Nucleus accumbens (tissue), 56 donors: ENCODE data around the gene IFNA13.

Source experiments
- DNase-seq, 56 donors: peaks; one replicate each; lab custom pipeline; 2025; lab: John Stamatoyannopoulos, UW

The IFNA13 gene

DNA sequence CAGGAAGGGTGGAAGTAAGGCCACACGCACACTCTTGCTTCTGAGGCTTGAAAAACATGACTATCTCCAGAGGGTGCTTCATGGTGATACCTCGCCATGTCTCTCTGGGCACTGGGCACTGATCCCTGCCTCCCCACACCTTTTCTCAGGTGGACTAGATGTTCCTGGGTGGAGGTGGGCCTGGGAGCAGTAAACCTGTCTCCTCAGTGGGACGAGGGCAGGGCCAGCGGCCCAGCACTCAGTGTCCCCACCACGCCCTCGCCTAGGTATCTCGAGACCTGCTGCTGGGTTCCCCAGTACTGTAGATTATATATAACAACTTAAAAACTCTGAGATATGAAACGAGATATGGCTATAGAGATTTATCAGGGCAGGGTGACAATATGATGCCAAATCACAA, 5.6 kb downstream of the IFNA13 start:
- no peak for DNase-seq

DNA sequence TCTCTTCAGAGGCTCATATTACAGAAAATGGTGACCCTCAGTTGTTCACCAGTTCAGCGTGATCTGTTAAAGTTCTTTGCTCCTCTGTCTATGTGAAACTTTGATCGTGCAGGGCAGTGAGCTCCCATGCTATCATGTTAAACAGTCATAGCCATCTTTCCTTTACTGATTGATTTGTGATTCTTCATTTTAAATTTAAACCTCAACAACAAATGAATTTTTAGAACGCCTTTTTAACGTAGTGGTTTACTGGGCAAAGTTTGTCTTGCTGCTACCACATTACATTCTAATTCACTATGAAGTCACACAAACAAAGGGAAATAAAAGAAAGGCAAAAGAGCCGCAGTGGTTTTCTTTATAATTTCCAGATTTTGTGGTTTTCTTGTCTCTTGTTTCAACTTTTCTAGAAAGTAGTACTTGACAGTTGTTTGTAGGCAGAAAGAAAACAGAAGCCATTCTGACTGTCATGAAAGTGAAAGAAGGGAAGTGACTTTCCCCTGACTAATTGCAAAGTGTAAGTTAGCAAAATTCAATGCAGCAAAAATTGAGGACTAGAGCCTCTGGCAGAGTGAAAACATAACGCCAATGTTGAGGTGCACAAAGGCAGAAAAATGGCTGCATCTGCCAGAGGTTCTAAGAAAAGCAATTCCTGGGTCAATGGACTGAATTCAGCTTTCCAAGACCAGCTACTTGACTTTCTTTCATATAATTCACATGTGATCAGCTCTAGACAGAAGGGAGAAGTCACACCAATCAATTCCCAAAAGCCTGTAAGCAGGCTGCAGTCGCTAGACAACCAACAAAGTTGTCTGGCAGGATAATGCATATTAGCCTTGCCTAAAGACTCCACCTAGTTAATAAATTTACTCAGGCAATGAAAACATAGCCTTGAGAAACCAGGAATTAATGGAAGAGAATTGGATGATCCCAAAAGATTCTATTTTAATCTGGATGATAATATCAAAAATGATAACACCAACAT, 10.1 kb downstream of the IFNA13 start:
- no peak for DNase-seq

DNA sequence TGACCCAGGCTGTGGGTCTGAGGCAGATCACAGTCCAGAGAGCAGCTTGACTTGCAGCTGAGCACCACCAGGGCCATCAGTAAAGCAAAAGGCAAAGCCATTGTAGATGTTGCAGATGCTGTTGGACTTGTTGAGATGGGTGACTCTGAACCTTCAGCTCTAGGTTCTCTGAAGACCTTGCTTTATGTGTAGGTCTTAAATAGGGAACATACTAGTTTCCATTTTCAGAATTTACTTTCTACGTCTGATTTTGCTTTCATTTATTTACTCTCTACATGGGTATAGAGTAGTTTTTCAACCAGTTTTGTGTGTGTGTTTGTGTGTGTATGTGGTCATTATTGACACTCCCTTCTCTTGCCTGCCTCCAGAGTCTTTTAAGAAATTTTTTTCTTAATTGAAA, 17.1 kb downstream of the IFNA13 start, which contains the start of gene IFNA6:
Gene IFNA6 (minus strand): TSS at position 101 of the 400 bp plus-strand sequence. CDS start 0 bp downstream, at position 101.
- DNase-seq, result no peak

DNA sequence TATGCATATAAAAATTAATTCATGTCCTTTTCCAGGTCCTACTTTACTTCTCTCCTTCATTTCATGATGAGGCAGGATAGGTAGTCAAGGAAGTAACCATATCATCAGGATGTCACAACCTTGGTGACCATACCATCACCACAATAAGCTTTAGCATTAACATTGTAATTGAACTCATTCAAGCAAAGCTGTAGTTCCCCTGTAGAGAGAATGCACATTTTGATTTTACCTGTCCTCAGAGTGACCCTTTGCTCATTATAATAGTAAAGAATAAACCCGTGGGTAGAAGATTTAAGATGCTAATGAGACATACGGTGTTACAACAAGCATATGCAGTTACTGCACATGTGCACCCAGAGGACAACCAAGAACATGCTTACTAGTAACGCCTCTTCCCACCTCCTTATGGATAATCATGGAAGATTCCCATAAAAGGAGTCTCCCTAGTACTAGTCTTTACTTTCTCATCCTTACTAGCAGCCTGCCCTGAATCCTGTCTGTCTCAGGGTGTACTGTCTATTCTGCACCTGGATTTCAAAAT, 19.4 kb downstream of the IFNA13 start:
- DNase-seq, result no peak

DNA sequence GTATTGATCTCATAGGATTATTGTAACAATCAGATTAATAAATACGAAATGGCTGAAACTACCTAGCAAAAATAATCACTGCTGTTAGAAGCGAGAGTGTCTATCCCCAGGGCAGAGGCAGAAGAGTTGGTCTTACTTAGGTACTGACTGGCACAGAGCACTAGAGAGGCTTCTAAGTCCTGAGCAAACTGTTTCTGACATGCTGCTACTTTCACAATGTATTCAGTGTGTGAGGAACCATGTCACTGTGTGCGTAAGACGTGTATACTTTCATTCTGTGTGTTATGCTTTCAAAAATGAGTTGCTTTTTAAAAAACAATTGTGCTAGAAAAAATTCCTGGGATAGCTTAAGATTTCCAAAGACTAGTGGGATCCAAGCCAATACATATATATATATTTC, 27.1 kb downstream of the IFNA13 start:
- DNase-seq, result no peak

DNA sequence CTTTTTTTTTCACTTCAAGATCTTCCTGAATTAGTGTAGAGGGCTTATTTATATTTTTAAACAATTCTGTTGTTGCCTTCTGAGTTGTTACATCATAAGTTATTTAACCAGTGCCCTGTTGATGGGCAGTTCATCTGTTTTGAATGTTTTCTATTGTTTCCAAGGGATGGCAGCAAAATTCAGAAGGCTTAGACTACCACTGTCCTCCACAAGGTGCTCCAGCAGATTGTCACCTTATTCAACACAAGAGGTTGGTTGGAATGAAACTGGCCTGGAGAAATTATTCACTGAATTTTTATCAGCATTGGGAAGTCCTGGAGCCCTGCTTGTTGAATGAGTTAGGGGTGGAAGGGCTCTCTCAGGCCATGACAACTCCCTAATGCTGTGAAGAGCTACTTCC, 31.4 kb downstream of the IFNA13 start:
- DNase-seq, result no peak

DNA sequence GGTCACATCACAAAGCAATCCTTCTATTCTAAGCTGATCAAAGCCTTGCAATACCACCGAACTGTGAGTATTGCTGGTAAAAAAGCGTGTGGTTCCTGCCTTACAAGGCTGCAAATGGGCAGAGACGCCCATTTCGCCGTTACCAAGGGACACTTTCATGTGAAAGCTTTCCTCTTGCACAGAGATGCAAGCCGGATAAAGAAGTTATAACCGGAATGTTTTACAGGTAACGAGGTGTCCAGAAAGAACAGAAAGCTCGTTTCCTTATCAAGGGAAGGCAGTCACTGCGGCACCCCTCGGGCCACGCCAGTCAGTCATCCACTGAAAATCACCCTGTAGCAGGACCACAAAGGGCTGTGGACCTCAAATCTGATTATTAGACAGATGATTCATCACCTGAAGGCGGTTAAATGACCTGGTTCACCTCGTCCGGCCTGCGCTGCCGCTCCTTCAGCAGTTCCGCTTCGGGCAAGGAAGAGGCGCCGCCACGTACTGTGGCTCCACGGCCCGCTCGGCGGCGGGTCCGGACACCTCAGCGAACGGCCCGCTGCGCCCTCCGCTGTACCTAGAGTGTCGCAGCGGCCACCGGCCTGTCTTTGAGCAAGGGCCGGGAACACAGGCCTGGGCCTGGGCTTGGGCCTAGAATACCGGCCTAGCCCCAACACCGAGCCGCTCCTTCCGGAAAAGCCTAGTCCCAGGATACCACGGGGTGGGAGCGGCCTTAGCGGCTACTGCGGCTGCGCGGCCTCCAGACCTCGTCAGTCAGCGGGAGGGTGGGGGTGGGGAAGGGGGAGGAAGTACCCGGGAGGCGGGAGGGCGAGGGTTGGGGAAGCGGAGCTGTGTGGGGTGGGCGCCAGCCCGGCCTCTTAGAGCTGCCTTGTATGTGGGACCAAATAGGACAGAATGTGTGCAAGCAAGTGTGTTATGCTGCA, 32.9 kb downstream of the IFNA13 start, which contains the start of gene KLHL9:
Gene KLHL9 (minus strand): TSS at position 704 of the 932 bp plus-strand sequence. CDS start 545 bp downstream, at position 159.
- DNase-seq, result peak in 55 of 56 donors; percentile 56 to 96 (median 90)

DNA sequence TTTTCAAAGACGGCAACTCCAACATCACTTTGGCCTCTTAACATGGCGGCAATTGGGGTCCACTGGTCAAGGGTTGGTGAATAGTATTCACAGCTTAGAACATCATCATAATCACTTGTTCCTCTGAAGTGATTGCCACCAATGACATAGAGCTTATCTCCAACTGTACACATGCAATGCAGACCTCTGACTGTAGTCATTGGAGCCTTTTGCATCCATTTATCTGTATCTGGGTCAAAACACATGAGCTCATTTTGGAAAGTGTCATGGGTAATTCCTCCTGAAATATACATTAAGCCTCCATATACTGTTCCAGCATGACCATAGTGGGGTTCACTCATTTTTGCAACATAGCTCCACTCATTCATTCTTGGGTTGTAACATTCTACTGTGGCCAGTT, 34.6 kb downstream of the IFNA13 start:
- no peak for DNase-seq

DNA sequence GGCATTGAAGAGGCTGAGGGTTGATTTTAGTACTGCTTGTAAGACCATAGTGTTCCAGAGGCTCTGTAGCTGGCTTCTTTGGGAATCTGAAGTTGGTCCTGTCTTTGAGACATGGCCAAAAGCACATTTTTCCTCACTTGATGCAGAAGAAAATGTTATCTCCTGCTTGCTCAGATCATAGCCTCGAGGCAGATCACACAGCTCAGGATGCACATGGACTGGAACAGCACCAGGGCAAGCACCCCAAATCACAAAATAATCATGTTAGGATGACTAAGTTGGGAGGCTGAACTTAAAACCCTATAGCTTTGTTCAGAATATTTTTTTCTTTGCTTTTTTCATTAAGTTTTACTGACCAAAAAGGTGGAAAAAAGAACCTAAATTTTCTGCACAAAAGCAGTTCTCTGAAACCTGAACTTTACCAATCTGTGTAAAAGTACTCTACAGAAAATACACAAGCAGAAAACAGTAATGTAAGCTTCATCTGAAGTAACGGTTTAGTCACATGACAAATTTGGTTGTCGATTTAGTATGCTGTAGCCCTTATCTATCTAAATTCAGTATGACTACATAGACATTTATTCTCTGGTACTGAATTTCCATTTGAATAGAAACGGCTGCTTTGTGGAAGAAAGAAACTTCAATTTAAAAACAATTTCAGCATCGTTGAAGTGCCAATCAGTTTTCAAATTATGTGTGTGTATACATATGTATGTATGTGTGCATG, 36.0 kb downstream of the IFNA13 start:
- no peak for DNase-seq

DNA sequence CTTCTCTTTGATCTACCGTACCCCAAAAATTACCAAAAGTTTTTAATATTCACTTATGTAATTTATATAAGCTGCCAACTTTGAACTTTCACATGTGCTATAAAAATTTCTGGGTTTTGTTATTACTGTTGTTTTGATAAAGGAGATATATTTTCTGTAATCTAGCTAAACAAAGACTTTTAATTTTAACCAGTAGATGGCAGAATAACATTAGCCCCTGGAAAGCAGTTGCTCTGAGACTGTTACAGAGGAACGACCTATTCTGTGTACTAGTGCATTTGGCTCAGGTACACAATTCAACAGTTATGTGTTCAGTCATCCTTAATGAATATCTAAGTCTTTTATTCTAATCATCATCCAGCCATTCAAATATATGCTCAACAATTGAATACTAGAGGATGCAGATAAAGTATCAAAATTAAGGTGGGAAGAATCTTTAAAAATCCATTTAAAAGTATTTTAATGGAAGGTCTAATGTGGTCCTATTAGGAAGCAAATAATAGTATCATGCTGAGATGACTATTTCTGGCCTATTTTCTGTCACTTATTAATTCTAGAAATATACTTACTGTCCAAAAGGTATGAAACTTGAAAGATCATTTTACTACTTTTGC, 41.2 kb downstream of the IFNA13 start:
- no peak for DNase-seq

DNA sequence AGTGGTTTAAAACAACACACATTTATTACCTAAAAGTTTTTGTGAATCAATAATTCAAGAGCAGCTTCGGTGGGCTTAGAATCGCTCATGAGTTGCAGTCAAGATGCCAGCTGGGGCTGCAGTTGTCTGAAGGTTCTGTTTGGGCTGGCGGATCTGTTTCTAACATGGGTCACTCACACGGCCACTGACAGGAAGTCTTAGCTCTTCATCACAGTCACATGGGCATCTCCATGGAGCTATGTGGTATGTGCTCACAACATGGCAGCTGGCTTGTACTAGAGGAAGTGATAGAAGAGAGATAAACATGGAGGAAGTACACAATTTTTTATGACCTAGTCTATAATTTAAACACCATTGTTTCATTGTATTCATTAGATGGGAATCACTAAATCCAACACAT, 43.8 kb downstream of the IFNA13 start:
- no peak for DNase-seq

DNA sequence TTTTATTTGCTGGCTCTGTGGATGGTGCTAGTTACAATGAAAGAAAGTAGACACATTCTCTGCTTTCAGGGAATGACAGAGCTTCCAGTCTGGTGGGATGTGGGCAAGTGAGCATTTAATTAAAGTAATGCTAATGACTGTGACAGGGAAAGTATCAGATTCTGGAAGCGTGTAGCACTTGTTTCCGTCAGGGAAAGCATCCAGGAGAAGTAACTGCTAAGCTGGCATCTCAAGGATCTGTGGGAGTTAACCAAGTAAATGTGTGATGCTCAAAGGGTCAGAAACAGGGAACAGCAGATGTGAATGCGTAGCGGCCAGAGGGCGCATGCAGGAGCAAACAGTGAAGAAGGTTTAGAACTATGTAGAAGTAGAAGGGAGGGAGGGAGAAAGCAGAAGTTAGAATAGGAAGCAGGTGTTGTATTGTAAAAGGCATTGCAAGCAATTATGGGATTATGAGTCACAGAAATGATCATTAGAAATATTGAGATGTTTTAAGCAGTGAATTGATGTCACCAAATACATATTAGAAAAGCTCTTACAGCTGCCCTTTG, 44.9 kb downstream of the IFNA13 start:
- no peak for DNase-seq

DNA sequence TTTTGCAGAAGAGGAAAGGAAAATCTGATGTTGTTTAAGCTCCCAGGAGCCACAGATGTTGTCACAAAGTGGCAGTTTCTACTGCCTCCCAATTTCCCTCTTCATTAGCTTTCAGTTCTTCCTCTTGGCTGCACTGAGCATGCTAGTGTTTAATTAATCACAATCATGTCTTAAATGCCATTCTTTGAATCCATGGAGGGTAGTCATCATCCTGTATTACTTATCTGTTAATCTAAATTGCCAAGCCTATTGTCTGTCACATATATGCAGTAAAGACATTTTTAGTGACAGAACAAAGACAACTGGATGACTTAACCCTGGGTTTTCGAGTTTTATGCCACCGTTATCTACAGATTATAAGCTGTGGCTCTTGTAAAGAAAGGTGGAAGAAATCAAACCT, 47.4 kb downstream of the IFNA13 start:
- DNase-seq, result no peak

DNA sequence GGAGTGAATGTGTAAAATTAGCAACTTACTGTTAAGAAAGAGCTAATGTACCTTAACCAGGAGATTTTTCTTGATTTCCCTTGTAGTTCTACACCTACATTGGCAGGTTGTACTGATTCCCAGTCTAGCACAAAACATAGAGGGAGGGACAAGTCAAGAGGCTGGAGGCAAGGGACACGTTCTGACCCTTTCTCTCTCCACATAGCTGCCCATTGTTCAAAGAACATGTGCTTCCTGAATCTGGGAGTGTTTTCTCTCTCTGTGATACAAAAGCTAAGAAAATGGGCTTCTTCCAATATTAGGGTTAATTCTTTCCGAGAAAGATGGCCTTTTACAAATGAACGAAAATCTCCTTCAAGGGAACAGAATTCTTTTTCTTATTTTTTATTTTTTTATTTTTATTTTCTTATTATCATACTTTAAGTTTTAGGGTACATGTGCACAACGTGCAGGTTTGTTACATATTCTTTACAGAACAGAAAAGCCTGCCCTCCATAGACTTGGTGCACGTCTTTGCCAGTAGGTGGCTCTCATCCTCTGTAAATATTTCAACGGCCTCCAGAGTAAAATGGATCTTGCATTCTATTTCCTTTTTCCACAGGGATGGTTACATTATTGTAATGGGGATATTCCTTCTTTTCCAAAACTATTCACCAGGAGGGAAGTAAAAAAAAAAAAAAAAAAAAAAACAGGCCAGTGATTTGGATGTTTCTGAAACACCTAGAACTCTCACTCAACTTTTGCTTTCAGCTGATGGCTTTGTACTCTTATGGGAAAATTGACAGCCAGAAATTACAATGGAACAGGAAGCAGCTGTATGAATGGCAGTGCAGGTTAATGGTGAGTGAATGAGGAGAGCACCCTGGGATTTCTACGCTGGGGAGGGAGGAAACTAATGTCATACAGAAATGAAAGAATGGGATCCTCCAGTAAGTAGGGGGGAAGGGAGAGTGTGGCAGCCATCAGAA, 49.6 kb downstream of the IFNA13 start:
- peak in 18 of 56 donors; percentile 3 to 66 (median 20) for DNase-seq
